OCI-LY1 (cell line): ENCODE data around the gene ABCC3.

Experiments used
- CTCF ChIP-seq: fragments of 200-600 bp; sonication (generic), shearing (Covaris generic); IDR thresholded peaks from 2 replicates; pipeline ENCODE4 v1.5.1; 2017; ENCODE audit warnings: mild to moderate bottlenecking, antibody characterized with exemption, low read length, moderate library complexity, mixed read lengths
- EZH2 ChIP-seq: fragments of 200-600 bp; sonication (generic), shearing (Covaris generic); IDR thresholded peaks from 2 replicates; pipeline ENCODE4 v1.8.0; 2017; ENCODE audit warnings: borderline replicate concordance, mixed run types, mild to moderate bottlenecking, antibody characterized with exemption, low read length, moderate library complexity, mixed read lengths

- no peak for TF ChIP-seq CTCF
- TF ChIP-seq EZH2, result no peak
Measured at GRCh38 chr17:50624321-50624934, 10.3 kb upstream of the ABCC3 start.
